ENCODE measurements around the gene TGFBR3.

The TGFBR3 gene

GRCh38 chr1:91863498-91863897 is 22.5 kb downstream of the TGFBR3 start:
- Histone ChIP-seq H3K4me1 (ENCODE audit: low read length) (no peaks in the 10 kb centered on the region), H3K9ac (ENCODE audit: low read length) (no peak overlapping the region), H4K20me1 (ENCODE audit: insufficient read depth, low read length) (no peaks in the 10 kb centered on the region), H3K9me3 (ENCODE audit: insufficient read depth, low read length) (no peaks in the 10 kb centered on the region), H3K27me3 (ENCODE audit: low read depth, low read length) (no peaks in the 10 kb centered on the region), H3K36me3 (replicated peaks; ENCODE audit: low read depth, low read length) (no peaks in the 10 kb centered on the region), H3K4me3 (ENCODE audit: low read length) (no peak overlapping the region), H3K79me2 (ENCODE audit: low read length) (no peaks in the 10 kb centered on the region), H3K4me2 (ENCODE audit: low read length) (no peak overlapping the region), H3K27ac (ENCODE audit: low read length) (no peak overlapping the region), H2AFZ (ENCODE audit: low read depth, low read length) (no peak overlapping the region)
- TF ChIP-seq CTCF (IDR thresholded peaks at IDR 0.05; ENCODE audit: low read depth, low read length) (no peak), EZH2phosphoT487 (IDR thresholded peaks at IDR 0.05; ENCODE audit: low read depth) (no peak)

GRCh38 chr1:91862120-91862519 is 23.8 kb downstream of the TGFBR3 start:
- Histone ChIP-seq H3K36me3 (replicated peaks; ENCODE audit: low read depth, low read length) (no peaks in the 10 kb centered on the region), H2AFZ (ENCODE audit: low read depth, low read length) (no peak overlapping the region), H3K9me3 (ENCODE audit: insufficient read depth, low read length) (no peaks in the 10 kb centered on the region), H3K4me1 (ENCODE audit: low read length) (no peaks in the 10 kb centered on the region), H3K4me2 (ENCODE audit: low read length) (no peak overlapping the region), H3K27me3 (ENCODE audit: low read depth, low read length) (no peaks in the 10 kb centered on the region), H3K79me2 (ENCODE audit: low read length) (no peaks in the 10 kb centered on the region), H3K4me3 (ENCODE audit: low read length) (no peak overlapping the region), H4K20me1 (ENCODE audit: insufficient read depth, low read length) (no peaks in the 10 kb centered on the region), H3K27ac (ENCODE audit: low read length) (no peak overlapping the region), H3K9ac (ENCODE audit: low read length) (no peak overlapping the region)
- no peak for TF ChIP-seq EZH2phosphoT487 (IDR thresholded peaks at IDR 0.05; ENCODE audit: low read depth)
- no peak for TF ChIP-seq CTCF (IDR thresholded peaks at IDR 0.05; ENCODE audit: low read depth, low read length)

DNA sequence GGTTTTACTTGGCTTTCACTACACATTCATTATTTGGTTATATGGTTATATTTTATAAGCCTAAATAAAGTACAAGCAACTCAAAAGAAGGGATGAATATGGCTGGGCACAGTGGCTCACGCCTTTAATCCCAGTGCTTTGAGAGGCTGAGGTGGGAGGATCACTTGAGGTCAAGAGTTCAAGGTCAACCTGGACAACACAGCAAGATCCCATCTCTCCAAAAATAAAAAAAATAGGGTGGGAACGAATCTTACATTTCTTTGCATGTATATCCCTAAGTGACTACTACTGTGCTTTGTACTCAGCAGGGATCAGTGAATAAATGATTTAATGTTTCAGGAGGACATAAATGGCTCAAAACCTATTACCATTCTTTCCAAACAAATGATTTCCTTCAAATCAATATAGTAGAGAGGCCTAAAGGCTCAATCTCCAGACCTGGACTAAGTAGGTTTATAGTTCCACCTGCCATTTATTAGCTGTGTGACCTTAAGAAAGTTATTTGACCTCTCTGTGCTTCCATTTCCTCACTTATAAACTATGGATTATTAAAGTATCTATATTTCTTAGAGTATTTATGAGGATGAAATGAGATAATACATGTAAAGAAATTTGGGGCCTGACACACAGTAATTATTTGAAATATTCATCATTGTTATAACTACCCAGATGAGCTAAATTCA is 28.3 kb downstream of the TGFBR3 start:
- H3K36me3 ChIP-seq (replicated peaks; ENCODE audit: low read depth, low read length) = no peaks in the 10 kb centered on the region
- H2AFZ ChIP-seq (ENCODE audit: low read depth, low read length) = no peak overlapping the region
- H4K20me1 ChIP-seq (ENCODE audit: insufficient read depth, low read length) = no peaks in the 10 kb centered on the region
- no peak overlapping the region for H3K9ac ChIP-seq (ENCODE audit: low read length)
- no peaks in the 10 kb centered on the region for H3K27me3 ChIP-seq (ENCODE audit: low read depth, low read length)
- H3K4me1 ChIP-seq (ENCODE audit: low read length) = no peaks in the 10 kb centered on the region
- TF ChIP-seq EZH2phosphoT487 (IDR thresholded peaks at IDR 0.05; ENCODE audit: low read depth) (no peak), CTCF (IDR thresholded peaks at IDR 0.05; ENCODE audit: low read depth, low read length) (no peak)
- H3K79me2 ChIP-seq (ENCODE audit: low read length) = no peaks in the 10 kb centered on the region
- no peak overlapping the region for H3K4me3 ChIP-seq (ENCODE audit: low read length)
- no peak overlapping the region for H3K4me2 ChIP-seq (ENCODE audit: low read length)
- H3K27ac ChIP-seq (ENCODE audit: low read length) = no peak overlapping the region
- H3K9me3 ChIP-seq (ENCODE audit: insufficient read depth, low read length) = no peaks in the 10 kb centered on the region

DNA sequence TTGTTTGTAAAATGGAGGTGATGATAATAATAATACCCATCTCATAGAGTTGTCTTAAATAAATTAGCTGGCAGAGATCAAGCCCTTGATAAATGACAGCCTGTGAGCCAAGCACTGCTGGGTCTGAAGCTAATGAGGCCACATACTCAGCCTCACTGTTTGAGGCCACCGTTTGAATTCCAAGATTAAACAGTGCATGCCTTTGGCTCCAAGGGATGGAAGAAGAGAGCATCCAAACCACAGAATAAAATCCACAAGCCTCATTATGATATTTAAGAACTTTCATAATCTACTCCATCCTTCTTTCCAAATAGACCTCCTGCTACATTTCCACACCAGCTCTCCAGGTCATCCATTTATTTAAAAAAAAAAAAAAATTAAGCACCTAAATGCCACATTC is 29.0 kb downstream of the TGFBR3 start:
- H3K27me3 ChIP-seq (ENCODE audit: low read depth, low read length) = no peaks in the 10 kb centered on the region
- no peaks in the 10 kb centered on the region for H3K9me3 ChIP-seq (ENCODE audit: insufficient read depth, low read length)
- H3K9ac ChIP-seq (ENCODE audit: low read length) = no peak overlapping the region
- no peaks in the 10 kb centered on the region for H4K20me1 ChIP-seq (ENCODE audit: insufficient read depth, low read length)
- H3K79me2 ChIP-seq (ENCODE audit: low read length) = no peaks in the 10 kb centered on the region
- no peak for TF ChIP-seq EZH2phosphoT487 (IDR thresholded peaks at IDR 0.05; ENCODE audit: low read depth)
- no peak for TF ChIP-seq CTCF (IDR thresholded peaks at IDR 0.05; ENCODE audit: low read depth, low read length)
- H3K36me3 ChIP-seq (replicated peaks; ENCODE audit: low read depth, low read length) = no peaks in the 10 kb centered on the region
- no peak overlapping the region for H3K4me3 ChIP-seq (ENCODE audit: low read length)
- no peaks in the 10 kb centered on the region for H3K4me1 ChIP-seq (ENCODE audit: low read length)
- H3K27ac ChIP-seq (ENCODE audit: low read length) = no peak overlapping the region
- H2AFZ ChIP-seq (ENCODE audit: low read depth, low read length) = no peak overlapping the region
- no peak overlapping the region for H3K4me2 ChIP-seq (ENCODE audit: low read length)

Measured in OCI-LY3 (cell line).